HuH-7 (cell line): ENCODE results near the gene PRXL2A.
"Not testable (repeated sequence)": the region's sequence is repeated elsewhere in the genome, so short reads cannot be mapped to it uniquely, and the experiment has no call there.

Experiments used
- DNase-seq: peaks from one replicate; pipeline ENCODE4 v3.0.0; 2011; ENCODE audit warnings: low spot score

The PRXL2A gene

DNA sequence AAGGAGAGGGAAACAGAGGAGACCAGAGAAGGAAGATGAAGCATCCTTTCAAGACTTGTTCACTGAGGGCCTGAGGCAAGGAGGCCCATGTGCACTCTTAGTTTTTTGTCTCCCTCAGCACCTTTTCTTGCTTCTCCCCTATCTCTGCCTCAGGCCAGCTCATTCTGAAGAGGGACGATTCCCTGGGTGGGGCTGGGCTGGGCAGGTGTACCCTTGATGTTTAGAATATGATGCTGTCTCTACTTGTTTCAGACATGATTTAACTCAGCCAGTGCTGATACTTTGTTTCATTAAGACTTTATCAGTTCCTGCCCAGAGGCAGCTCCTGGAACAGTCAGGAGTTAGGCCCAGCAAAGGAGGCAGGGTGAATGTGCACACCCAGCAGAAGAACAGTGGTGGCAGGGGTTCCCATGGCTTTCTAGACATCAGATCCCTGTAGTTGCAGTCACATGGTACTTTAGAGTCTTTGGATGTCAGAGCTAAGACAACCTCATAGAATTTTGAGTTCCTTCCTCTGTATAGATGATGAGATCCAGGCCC, 3.4 kb downstream of the PRXL2A start:
- DNase-seq: no peak

- no peak for DNase-seq
Measured at GRCh38 chr10:80412486-80412885, 4.1 kb downstream of the PRXL2A start.

DNA sequence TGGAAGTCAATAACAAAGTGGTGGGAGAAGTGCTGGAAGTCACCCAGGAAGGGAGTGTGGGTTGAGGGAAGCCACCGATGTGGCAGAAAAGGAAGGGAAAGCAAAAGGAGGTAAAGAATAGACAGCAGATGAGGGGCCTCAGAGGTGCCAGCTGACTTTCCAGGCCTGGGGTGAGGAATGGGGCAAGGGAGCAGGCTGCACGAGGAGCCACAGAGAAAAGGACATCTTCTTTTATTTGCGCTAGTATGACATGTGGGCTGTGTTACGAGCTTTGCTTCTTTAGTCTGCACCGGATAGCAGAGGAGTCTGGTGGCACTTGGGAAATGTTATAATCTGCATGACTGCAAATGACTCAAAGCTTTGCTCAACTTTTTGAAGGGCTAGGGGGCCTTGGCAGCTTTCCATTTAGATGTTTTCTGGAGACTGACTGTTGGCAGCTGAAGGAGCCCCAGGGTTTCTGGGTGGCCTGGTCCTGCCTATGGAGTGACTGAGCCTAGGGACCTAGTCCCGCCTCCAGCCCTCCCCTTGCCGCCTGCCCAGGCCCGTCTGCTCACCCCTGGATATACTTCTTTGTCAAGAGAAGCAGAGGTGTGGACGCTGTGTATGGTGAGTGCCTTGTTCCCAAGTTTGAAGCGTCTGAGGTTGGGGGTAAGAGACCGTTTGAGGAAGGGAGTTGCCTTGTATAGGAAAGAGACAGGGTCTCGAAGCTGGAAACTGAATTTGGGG, 5.1 kb downstream of the PRXL2A start:
- DNase-seq: no peak

DNA sequence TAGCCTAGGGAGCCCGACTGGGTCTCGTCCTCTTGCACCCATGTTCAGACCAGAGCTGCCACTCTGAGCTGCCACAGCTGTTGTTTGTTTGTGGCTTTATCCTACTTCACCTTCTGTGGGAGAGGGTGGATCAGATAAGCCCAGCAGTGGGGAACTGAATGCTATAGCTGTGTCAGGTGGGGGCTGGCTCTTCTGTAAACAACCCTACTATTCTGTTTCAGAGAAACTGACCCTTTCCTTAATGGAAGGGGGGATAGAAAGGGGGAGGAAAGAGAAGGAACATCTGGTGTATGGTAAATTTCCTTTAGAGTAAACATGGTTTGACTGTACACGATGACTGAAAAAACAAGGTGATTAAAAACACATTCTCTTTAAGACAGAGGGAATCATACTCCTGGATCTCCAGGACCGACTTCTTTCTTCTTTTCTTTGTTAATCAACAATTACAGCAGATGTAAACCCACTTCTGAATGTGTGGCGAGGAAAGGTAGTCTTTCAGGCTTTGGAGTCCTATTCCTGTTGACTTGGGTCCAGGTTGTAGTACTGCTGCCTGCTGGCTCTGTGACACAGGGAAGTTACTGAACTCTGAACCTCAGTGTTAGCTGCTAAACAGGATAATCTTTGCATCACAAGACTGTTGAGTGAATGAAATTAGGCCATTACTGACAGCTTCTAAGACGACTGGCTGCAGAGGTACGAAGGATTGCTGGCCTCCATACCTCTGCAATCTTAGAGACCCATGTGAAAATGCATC, 6.0 kb downstream of the PRXL2A start:
- no peak for DNase-seq

- no peak for DNase-seq
Measured at GRCh38 chr10:80415734-80416478, 7.6 kb downstream of the PRXL2A start.

GRCh38 chr10:80416479-80417098, 8.2 kb downstream of the PRXL2A start:
- DNase-seq: no peak

- not testable (repeated sequence) for DNase-seq
Measured at GRCh38 chr10:80417256-80417655, 8.9 kb downstream of the PRXL2A start.

DNA sequence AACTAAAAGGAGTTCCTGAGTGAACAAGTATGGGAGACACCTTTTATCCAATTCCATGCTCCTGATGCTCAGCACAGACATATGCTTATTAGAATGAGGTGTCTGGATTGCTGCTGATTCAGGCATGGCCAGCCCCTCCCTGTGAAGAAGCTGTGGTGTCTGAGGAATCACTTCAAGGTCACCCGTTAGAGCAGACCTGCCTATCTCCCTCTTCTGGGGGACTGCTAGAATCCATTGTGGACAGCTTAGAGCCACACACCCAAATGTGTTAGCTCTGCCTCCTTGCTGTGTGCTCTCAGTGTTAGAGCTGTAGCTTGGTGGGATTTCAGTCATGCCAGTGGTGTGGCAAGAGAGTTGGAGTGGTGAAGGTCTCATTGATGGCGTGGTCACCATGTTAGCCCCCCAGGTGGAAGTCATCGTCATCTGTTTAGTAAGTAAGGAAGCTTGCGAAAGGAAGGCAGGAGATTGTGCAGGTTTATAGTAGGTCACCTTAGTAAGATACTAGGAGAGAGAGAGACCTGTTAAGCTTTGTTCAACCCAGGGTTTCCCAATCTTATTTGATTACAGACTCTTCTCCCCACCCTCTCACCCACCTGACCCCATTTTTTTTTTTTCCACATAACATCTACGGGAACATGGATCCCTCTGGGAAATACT, 12.8 kb downstream of the PRXL2A start:
- DNase-seq: no peak

DNA sequence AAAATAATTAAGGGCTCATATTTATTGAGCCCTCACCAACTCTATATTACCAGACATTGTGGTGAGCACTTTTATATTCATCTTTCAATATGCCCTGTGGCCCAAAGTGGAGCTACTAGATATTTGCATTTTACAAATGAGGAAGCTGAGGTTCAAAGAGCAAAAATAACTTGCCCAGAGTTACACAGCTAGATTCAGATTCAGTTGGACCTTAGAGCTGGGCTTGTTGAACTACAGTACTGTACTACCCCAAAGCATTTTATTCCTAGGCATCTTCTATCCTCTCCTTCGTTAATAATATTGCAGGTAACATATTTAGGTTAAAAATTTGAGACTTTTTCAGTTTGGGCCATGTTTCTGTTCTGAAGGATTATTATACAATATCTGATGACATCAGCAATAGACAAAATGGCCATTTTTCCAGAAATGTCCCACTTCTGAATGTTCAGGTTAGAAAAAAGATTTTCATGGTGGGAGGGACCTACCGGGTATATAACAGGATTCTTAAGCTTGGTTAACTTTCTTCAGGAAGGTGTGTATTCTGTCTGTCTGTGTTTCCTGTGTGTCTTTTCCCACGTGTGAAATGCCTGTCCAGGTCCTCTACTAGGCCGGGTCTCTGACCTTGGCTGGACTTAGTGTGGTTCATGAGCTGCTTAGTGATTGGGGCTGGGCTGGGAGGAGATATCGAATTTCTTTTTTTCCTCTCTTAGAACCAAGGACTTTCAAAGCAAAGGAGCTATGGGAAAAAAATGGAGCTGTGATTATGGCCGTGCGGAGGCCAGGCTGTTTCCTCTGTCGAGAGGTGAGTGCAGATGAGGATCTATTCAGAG, 13.6 kb downstream of the PRXL2A start:
- DNase-seq: no peak

- no peak for DNase-seq
Measured at GRCh38 chr10:80425901-80426300, 17.6 kb downstream of the PRXL2A start.

- DNase-seq: no peak
Measured at GRCh38 chr10:80427541-80427940, 19.2 kb downstream of the PRXL2A start.

- no peak for DNase-seq
Measured at GRCh38 chr10:80429521-80429973, 21.2 kb downstream of the PRXL2A start.

- no peak for DNase-seq
Measured at GRCh38 chr10:80433134-80433533, 24.8 kb downstream of the PRXL2A start.

GRCh38 chr10:80436446-80437098, 28.2 kb downstream of the PRXL2A start:
- no peak for DNase-seq

DNA sequence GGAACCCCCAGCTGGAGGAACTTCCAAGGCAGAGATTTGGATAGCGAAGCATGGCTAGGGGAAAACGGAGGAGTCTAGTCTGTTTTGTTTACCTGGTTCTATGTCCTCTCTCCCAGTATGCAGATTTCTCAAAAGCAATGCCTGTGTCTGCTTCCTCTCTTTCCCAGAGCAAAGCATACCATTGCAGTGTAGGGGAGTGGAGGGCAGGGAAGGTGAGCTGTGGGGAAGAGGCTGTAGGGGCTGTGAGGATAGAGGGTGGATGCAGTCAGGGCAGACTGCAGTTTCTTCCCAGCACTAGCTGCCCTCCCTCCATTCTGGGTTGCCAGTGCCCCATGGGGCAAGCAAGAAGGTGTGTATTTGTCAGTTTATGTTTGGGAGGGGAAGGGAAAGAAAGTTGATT, 28.9 kb downstream of the PRXL2A start:
- no peak for DNase-seq

DNA sequence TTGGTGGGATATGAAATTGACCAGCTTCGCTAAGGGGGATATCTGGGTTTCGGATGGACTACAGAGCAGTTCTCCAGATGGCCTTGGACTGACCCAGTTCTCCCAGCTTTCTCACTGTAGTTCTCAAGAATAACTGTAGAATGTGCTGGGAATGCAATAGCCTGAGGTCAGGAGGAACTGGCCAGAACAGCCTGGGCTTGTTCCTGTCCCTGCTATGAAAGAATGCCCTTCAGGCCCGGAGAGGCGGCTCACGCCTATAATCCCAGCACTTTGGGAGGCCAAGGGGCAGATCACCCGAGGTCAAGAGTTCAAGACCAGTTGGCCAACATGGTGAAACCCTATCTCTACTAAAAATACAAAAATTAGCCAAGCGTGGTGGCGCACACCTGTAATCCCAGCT, 33.5 kb downstream of the PRXL2A start:
- DNase-seq: no peak

- no peak for DNase-seq
Measured at GRCh38 chr10:80442879-80443278, 34.5 kb downstream of the PRXL2A start.

- DNase-seq: peak; percentile 32
Measured at GRCh38 chr10:80443531-80443974, 35.2 kb downstream of the PRXL2A start.

GRCh38 chr10:80444124-80444523, 35.8 kb downstream of the PRXL2A start:
- no peak for DNase-seq
